Mesenchymal stem cell (in vitro differentiated cells and primary cell): ENCODE results near the gene MMP23B.
"Not testable (repeated sequence)": the region's sequence is repeated elsewhere in the genome, so short reads cannot be mapped to it uniquely, and the experiment has no call there.

Experiments
- DNase-seq: peaks from one replicate; pipeline ENCODE4 v3.0.0-alpha.2; 2013
- H2AFZ ChIP-seq: one replicate; pipeline ENCODE4 v1.6.1; 2013; ENCODE audit warnings: low read depth, mild to moderate bottlenecking, control low read depth, inconsistent platforms, low read length, moderate library complexity
- H2AK5ac ChIP-seq: 2 replicates; pipeline ENCODE4 v1.6.1; 2013; ENCODE audit warnings: low read length, moderate library complexity, mild to moderate bottlenecking, inconsistent platforms; ENCODE audit not compliant: severe bottlenecking
- H2BK120ac ChIP-seq: one replicate; pipeline ENCODE4 v1.6.1; 2013; ENCODE audit warnings: low read depth, mild to moderate bottlenecking, inconsistent platforms, low read length, moderate library complexity
- H2BK12ac ChIP-seq, 2 experiments: one replicate each; pipeline ENCODE4 v1.6.1; 2013; ENCODE audit warnings: inconsistent platforms in 2 of 2, low read length in 2 of 2, mild to moderate bottlenecking in 2 of 2, moderate library complexity in 2 of 2, control low read depth in 1 of 2
- H2BK15ac ChIP-seq: one replicate; pipeline ENCODE4 v1.6.1; 2013; ENCODE audit warnings: mild to moderate bottlenecking, low read depth, inconsistent platforms; ENCODE audit not compliant: poor library complexity, severe bottlenecking
- H2BK5ac ChIP-seq: 2 replicates; pipeline ENCODE4 v1.6.1; 2013; ENCODE audit warnings: low read depth, mild to moderate bottlenecking, low read length, control low read depth, inconsistent platforms; ENCODE audit not compliant: poor library complexity, severe bottlenecking
- H3K14ac ChIP-seq, 2 experiments: one replicate each; pipeline ENCODE4 v1.6.1; 2013; ENCODE audit warnings: inconsistent platforms in 2 of 2, low read length in 2 of 2, control low read depth in 1 of 2, mild to moderate bottlenecking in 1 of 2, moderate library complexity in 1 of 2
- H3K18ac ChIP-seq, 2 experiments: one replicate each; pipeline ENCODE4 v1.6.1; 2013; ENCODE audit warnings: inconsistent platforms in 2 of 2, low read length in 2 of 2, control low read depth in 1 of 2, low read depth in 1 of 2, mild to moderate bottlenecking in 1 of 2
- H3K23ac ChIP-seq, 2 experiments: one replicate each; pipeline ENCODE4 v1.6.1; 2013; ENCODE audit warnings: inconsistent platforms in 2 of 2, low read length in 2 of 2, mild to moderate bottlenecking in 2 of 2, moderate library complexity in 2 of 2, control low read depth in 1 of 2
- H3K27ac ChIP-seq: 2 replicates; pipeline ENCODE4 v1.5.1; 2013; ENCODE audit warnings: mild to moderate bottlenecking, moderate library complexity, low read length, control low read depth, inconsistent platforms; ENCODE audit not compliant: poor library complexity, severe bottlenecking
- H3K27me3 ChIP-seq, 2 experiments: 2 replicates each; pipeline versions ENCODE4 v1.6.1 to v1.7.0; 2013; ENCODE audit warnings: low read length in 2 of 2, mild to moderate bottlenecking in 2 of 2, moderate library complexity in 2 of 2, control low read depth in 1 of 2, inconsistent platforms in 1 of 2; ENCODE audit not compliant: control insufficient read depth in 1 of 2, insufficient read depth in 1 of 2
- H3K36me3 ChIP-seq, 2 experiments: 2 replicates each; pipeline versions ENCODE4 v1.6.1 to v1.7.0; 2013; ENCODE audit warnings: low read length in 2 of 2, control low read depth in 1 of 2, inconsistent platforms in 1 of 2, low read depth in 1 of 2, mild to moderate bottlenecking in 1 of 2; ENCODE audit not compliant: insufficient read depth in 2 of 2, control insufficient read depth in 1 of 2
- H3K4ac ChIP-seq, 2 experiments: one replicate each; pipeline ENCODE4 v1.6.1; 2013; ENCODE audit warnings: inconsistent platforms in 2 of 2, low read length in 2 of 2, mild to moderate bottlenecking in 2 of 2, moderate library complexity in 2 of 2, control low read depth in 1 of 2, low read depth in 1 of 2
- H3K4me1 ChIP-seq: 2 replicates; pipeline ENCODE4 v1.6.1; 2013; ENCODE audit warnings: low read depth, low read length, control low read depth; ENCODE audit not compliant: control insufficient read depth, insufficient read depth
- H3K4me2 ChIP-seq: 2 replicates; pipeline ENCODE4 v1.6.1; 2013; ENCODE audit warnings: low read length, mild to moderate bottlenecking, inconsistent platforms; ENCODE audit not compliant: poor library complexity, severe bottlenecking
- H3K4me3 ChIP-seq, 2 experiments: 2 replicates each; pipeline versions ENCODE4 v1.5.1 to v1.7.0; 2013; ENCODE audit warnings: low read length in 2 of 2, mild to moderate bottlenecking in 2 of 2, control low read depth in 1 of 2, low read depth in 1 of 2; ENCODE audit not compliant: insufficient read depth in 1 of 2
- H3K79me1 ChIP-seq: replicated peaks from 2 replicates; pipeline ENCODE4 v1.6.1; 2013; ENCODE audit warnings: mild to moderate bottlenecking, control low read depth, low read length, inconsistent platforms; ENCODE audit not compliant: poor library complexity, severe bottlenecking
- H3K9ac ChIP-seq: 2 replicates; pipeline ENCODE4 v1.7.0; 2013; ENCODE audit warnings: mild to moderate bottlenecking, low read length, moderate library complexity
- H3K9me3 ChIP-seq: 2 replicates; pipeline ENCODE4 v1.7.0; 2013; ENCODE audit warnings: mild to moderate bottlenecking, low read length; ENCODE audit not compliant: control insufficient read depth
- H4K8ac ChIP-seq: one replicate; pipeline ENCODE4 v1.6.1; 2013; ENCODE audit warnings: inconsistent platforms, mild to moderate bottlenecking, low read length, moderate library complexity
- H4K91ac ChIP-seq: one replicate; pipeline ENCODE4 v1.6.1; 2013; ENCODE audit warnings: mild to moderate bottlenecking, low read length, inconsistent platforms
- WGBS: methylation state at CpG from one replicate; pipeline ENCODE4 v1.1.7; 2013; ENCODE audit warnings: mixed read lengths; 5-methylcytosine and 5-hydroxymethylcytosine counted together

The MMP23B gene

DNA sequence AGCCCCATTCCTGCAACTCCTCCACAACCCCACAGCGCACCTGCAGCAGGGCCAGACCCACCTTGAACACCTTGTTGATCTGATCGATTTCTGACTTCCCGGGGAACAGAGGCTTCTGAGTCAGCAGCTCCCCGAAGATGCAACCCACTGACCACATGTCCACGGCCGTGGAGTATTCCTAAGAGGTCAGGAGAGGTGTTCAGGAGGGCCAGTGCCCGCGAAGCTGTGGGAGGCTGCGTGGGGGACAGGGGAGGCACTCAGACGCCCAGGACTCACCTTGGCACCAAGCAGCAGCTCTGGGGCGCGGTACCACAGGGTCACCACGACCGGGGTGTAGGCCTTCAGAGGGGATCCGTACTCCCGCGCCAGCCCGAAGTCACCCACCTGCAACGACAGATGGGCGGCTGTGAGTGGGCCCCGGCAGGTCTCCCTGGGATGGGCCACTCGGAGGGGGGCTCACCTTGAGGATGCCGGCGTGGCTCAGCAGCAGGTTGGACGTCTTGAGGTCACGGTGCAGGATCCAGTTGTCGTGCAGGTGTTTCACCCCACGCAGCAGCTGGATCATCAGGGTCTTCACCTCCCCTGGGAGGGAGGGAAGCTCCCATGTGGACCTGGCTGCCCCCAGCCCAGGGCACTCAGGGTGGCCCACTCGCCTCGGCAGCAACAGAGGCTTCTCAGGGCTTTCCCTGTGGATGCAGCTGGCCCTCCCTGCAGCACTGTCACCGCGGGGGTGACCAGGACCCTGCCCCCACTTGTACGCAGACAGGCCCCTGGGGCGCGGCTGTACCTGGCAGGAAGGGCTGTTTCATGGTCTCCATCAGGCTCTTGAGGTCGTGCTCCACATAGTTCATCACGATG is 4.9 kb downstream of the MMP23B start:
- not testable (repeated sequence) for H3K4me2 ChIP-seq, H3K4ac ChIP-seq, H3K4me1 ChIP-seq, H3K27ac ChIP-seq, H3K9me3 ChIP-seq, H2AFZ ChIP-seq, H2BK12ac ChIP-seq, H2BK120ac ChIP-seq, H4K8ac ChIP-seq, H3K4me3 ChIP-seq, H3K18ac ChIP-seq, H3K79me1 ChIP-seq, H3K9ac ChIP-seq, H3K14ac ChIP-seq, H2BK15ac ChIP-seq, H4K91ac ChIP-seq, H2BK5ac ChIP-seq, H3K27me3 ChIP-seq, DNase-seq, H3K23ac ChIP-seq, H2AK5ac ChIP-seq
- peaks cover 11 to 27% of the 10 kb centered on the region in 2 experiments for H3K36me3 ChIP-seq
- 97% methylated on average over 37 of the region's 37 CpGs for WGBS

DNA sequence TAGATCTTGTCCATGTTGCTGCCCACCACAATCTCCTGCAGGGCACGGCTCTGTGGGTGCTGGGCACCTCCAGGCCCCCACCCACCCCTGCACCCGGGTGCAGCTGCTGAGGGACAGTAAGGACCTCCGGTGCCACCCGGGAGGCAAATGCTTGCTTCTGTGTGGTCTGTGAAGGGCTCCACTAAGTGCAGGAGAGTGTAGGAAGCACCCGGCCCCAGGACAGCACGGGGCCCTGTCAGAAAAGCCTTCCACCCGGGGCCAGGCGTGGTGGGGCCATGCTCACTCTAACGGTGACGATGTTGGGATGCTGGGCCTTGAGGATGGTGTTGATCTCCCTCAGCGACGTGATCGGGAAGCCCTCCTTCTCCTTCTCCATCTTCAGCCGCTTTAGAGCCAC is 5.5 kb downstream of the MMP23B start:
- H3K79me1 ChIP-seq, H3K4me2 ChIP-seq, H3K23ac ChIP-seq, H4K8ac ChIP-seq, H3K27me3 ChIP-seq, H2BK12ac ChIP-seq, H3K4ac ChIP-seq, H3K18ac ChIP-seq, H2BK15ac ChIP-seq, H3K4me3 ChIP-seq, H3K9ac ChIP-seq, DNase-seq, H3K14ac ChIP-seq, H3K27ac ChIP-seq, H4K91ac ChIP-seq, H3K4me1 ChIP-seq, H2BK120ac ChIP-seq, H3K9me3 ChIP-seq, H2AFZ ChIP-seq, H2BK5ac ChIP-seq, H2AK5ac ChIP-seq: not testable (repeated sequence)
- 96% methylated on average over 8 of the region's 14 CpGs for WGBS
- H3K36me3 ChIP-seq: peaks cover 11 to 27% of the 10 kb centered on the region in 2 experiments

DNA sequence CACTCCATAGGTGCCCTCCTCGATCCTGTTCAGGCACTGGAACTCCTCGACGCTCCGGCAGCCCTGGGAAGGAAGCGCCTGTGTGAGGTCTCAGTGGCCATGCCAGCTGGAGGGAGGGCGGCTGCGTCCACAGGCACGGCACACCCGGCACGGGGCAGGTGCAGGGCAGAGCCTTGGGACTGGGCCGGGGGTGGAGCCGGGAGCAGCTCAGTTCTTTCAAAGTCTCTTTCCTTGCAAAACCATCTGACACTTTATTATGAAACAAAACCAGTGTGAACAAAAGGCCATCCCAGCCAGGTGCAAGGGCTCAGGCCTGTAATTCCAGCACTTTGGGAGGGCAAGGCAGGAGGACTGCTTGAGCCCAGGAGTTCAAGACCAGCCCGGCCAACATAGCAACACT is 6.6 kb downstream of the MMP23B start:
- not testable (repeated sequence) for H3K9me3 ChIP-seq, H3K27me3 ChIP-seq, DNase-seq, H2BK120ac ChIP-seq, H3K27ac ChIP-seq, H3K18ac ChIP-seq, H2AFZ ChIP-seq, H2BK15ac ChIP-seq, H2AK5ac ChIP-seq, H3K9ac ChIP-seq, H3K4me1 ChIP-seq, H2BK12ac ChIP-seq, H3K23ac ChIP-seq, H4K91ac ChIP-seq, H2BK5ac ChIP-seq, H3K4me2 ChIP-seq, H3K14ac ChIP-seq, H3K4me3 ChIP-seq, H3K79me1 ChIP-seq, H4K8ac ChIP-seq, H3K4ac ChIP-seq
- H3K36me3 ChIP-seq: peaks cover 11 to 27% of the 10 kb centered on the region in 2 experiments
- 100% methylated on average over 2 of the region's 13 CpGs for WGBS

DNA sequence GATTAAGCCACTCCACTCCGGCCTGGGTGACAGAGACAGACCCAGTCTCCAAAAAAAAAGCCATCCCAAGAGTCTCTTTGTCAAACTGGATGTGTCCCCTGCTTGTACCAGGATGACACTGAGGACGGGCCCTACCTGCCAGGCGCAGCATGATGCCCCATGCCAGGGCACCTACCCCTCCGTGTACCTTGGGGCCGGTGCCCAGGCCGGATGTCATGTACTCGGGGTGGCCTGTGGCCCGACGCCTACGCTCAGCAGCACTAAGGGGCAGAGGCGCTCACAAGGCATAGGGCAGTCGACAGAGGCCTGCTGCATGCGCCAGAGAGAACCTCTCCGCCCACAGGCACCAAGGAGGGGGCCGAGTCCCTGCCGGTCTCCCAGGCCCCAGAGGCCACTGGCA is 7.4 kb downstream of the MMP23B start:
- H2BK120ac ChIP-seq, H4K91ac ChIP-seq, H3K27ac ChIP-seq, H3K4me2 ChIP-seq, H3K9ac ChIP-seq, H3K23ac ChIP-seq, H2AK5ac ChIP-seq, H3K18ac ChIP-seq, H3K14ac ChIP-seq, H2BK12ac ChIP-seq, H3K4ac ChIP-seq, H2BK5ac ChIP-seq, H3K4me3 ChIP-seq, H2AFZ ChIP-seq, H3K9me3 ChIP-seq, H3K27me3 ChIP-seq, H3K4me1 ChIP-seq, H3K79me1 ChIP-seq, H2BK15ac ChIP-seq, H4K8ac ChIP-seq, DNase-seq: not testable (repeated sequence)
- 98% methylated on average over 11 of the region's 16 CpGs for WGBS
- peaks cover 11 to 27% of the 10 kb centered on the region in 2 experiments for H3K36me3 ChIP-seq
